ENCODE results near the gene KRT33B.

GRCh38 chr17:41366070-41366469 lies 3.5 kb downstream of the KRT33B start:
- TF ChIP-seq RARB (CRISPR knock-in tag; IDR thresholded peaks at IDR 0.05) (no peak), TSHZ2 (CRISPR knock-in tag; IDR thresholded peaks at IDR 0.05) (no peak), BACH2 (CRISPR knock-in tag; IDR thresholded peaks at IDR 0.05; ENCODE audit: borderline replicate concordance) (no peak), ZFP30 (CRISPR knock-in tag; IDR thresholded peaks at IDR 0.05) (no peak), OSR1 (CRISPR knock-in tag; IDR thresholded peaks at IDR 0.05) (no peak)

Measured in SK-N-SH treated with all-trans-retinoic acid at 6 μM for 48 hours (cell line).